Esophagus squamous epithelium (tissue), 5 donors: ENCODE results near the gene MTOR. TPM values are rescaled to one million over a fixed set of nuclear protein-coding genes. Genes with fewer than 3 reads are reported as not detected.
"Not testable (repeated sequence)": the region's sequence is repeated elsewhere in the genome, so short reads cannot be mapped to it uniquely, and the experiment has no call there.

Experiments
- DNase-seq: peaks from one replicate; lab custom pipeline; 2025; lab: John Stamatoyannopoulos, UW
- H3K27ac ChIP-seq, 4 donors: fragments of 200-600 bp; sonication (generic); one replicate each; pipeline ENCODE4 v1.5.1; 2016 to 2019; ENCODE audit warnings: mild to moderate bottlenecking in 1 of 4
- H3K27me3 ChIP-seq, 4 donors: fragments of 200-600 bp; sonication (generic); 1 replicate in 3 of 4; 2 replicates in 1 of 4; pipeline versions ENCODE4 v1.5.1 to v1.6.0; 2017 to 2021; ENCODE audit warnings: antibody characterized with exemption in 1 of 4
- H3K36me3 ChIP-seq, 3 donors: fragments of 200-600 bp; sonication (generic); one replicate each; pipeline ENCODE4 v1.5.1; 2016 to 2019
- H3K4me1 ChIP-seq, 3 donors: fragments of 200-600 bp; sonication (generic); one replicate each; pipeline ENCODE4 v1.5.1; 2017 to 2019
- H3K4me3 ChIP-seq, 4 donors: fragments of 200-600 bp; sonication (generic); 1 replicate in 3 of 4; 2 replicates in 1 of 4; pipeline ENCODE4 v1.5.1; 2016 to 2019; ENCODE audit warnings: mild to moderate bottlenecking in 2 of 4, moderate library complexity in 1 of 4
- H3K9me3 ChIP-seq, 3 donors: fragments of 200-600 bp; sonication (generic); one replicate each; pipeline ENCODE4 v1.5.1; 2016 to 2019
- POLR2A ChIP-seq, 4 donors: fragments of 450-650 bp; IDR thresholded peaks; one replicate each; pipeline ENCODE4 v1.6.1; 2017; ENCODE audit warnings: antibody characterized with exemption in 4 of 4, mild to moderate bottlenecking in 4 of 4, moderate library complexity in 3 of 4
- WGBS, 2 donors: methylation state at CpG; one replicate each; pipeline ENCODE4 v1.1.5; 2018; 5-methylcytosine and 5-hydroxymethylcytosine counted together
- intact Hi-C: fragments of 100-400 bp; cut with DNase I; formaldehyde crosslinking; loops from one replicate; pipeline ENCODE4 v1.15.0; 2022
- total RNA-seq, 4 donors: library from RNA; depleted of rRNA; stranded (reverse); fragments of >200 nt; gene quantifications; one replicate each; pipeline ENCODE4 v1.1.0, GENCODE V29; 2016
- TF ChIP-seq, protein P1 (sequence below), 6 experiments: fragments of 450-650 bp in 4 of 6; fragments of 200-600 bp in 2 of 6; sonication (generic) in 2 of 6; IDR thresholded peaks; one replicate each; pipeline ENCODE4 v1.5.1; 2016 to 2019; ENCODE audit warnings: antibody characterized with exemption in 6 of 6, mild to moderate bottlenecking in 4 of 6, moderate library complexity in 4 of 6
- donor health status: DM: yes; HTN: yes; CAD: no.

The MTOR gene
- 10 to 100 TPM; 25.4 to 34.2 (median 30.1) TPM for total RNA-seq

DNA sequence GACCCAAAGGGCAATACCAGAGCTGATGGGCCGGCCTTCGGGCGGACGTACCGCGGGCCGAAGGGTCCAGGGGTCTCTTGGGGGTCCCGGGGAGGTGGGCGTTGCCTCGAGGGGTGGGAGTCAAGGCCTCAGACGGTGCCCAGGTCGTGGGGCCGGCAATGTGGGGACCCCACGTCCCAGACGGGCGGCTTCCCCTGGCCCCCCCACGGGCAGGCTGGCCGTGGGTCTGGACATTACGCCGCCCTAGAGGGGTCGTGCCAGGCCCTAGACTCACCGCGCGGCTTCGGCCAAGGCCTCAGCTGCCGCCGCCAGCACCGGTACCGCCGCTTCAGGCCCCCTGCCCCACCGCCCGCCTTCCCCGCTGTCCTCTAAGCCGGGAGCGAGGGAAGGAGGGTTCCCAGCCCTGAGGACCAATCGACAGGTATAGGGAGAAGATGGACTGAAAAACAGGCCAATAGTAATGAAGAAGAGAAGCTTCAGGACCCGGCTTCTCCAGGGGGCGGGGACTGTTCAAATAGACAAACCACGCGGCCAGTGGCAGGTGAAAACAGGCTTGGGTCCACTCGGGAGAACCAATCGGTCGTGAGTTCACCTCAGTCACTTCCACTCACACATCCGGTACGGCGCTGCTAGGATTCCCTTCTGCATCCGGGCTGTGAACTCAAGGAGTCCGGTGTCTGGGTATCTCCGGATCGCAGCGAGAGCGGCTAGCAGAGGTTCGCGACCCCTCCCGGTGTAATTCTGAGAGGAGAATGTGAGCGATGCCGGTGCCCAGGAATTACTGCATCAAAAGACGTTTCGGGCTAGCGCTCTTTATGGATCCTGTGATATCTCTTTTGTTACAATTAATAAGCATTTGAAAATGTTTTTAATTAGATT lies at the start of gene MTOR:
MTOR (minus strand) TSS at position 381 of the 879 bp plus-strand sequence. CDS start 3,142 bp downstream, outside the sequence.
- Histone ChIP-seq H3K27me3 (no peaks in the 10 kb centered on the region), H3K9me3 (no peaks in the 10 kb centered on the region), H3K4me1 (peaks cover 12 to 21% (median 14%) of the 10 kb centered on the region in 3 donors), H3K4me3 (peak within 1 kb of the TSS; percentile 78 to 100 (median 94)), H3K36me3 (peaks cover 0 to 27% (median 9%) of the 10 kb centered on the region in 3 donors), H3K27ac (peak within 1 kb of the TSS; percentile 75 to 96 (median 86))
- TF ChIP-seq, protein P1, sequence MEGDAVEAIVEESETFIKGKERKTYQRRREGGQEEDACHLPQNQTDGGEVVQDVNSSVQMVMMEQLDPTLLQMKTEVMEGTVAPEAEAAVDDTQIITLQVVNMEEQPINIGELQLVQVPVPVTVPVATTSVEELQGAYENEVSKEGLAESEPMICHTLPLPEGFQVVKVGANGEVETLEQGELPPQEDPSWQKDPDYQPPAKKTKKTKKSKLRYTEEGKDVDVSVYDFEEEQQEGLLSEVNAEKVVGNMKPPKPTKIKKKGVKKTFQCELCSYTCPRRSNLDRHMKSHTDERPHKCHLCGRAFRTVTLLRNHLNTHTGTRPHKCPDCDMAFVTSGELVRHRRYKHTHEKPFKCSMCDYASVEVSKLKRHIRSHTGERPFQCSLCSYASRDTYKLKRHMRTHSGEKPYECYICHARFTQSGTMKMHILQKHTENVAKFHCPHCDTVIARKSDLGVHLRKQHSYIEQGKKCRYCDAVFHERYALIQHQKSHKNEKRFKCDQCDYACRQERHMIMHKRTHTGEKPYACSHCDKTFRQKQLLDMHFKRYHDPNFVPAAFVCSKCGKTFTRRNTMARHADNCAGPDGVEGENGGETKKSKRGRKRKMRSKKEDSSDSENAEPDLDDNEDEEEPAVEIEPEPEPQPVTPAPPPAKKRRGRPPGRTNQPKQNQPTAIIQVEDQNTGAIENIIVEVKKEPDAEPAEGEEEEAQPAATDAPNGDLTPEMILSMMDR (IDR thresholded peaks at IDR 0.05), result peak in 2 of 6 experiments; percentile 9 to 27
- TF ChIP-seq POLR2A (IDR thresholded peaks at IDR 0.05), result peak in 2 of 4 donors; percentile 41 to 56
- WGBS, 2 donors, result 0% methylated on average over 20 to 22 of the region's 60 CpGs
- peak; percentile 96 for DNase-seq
- intact Hi-C loops, result no loop called here

DNA sequence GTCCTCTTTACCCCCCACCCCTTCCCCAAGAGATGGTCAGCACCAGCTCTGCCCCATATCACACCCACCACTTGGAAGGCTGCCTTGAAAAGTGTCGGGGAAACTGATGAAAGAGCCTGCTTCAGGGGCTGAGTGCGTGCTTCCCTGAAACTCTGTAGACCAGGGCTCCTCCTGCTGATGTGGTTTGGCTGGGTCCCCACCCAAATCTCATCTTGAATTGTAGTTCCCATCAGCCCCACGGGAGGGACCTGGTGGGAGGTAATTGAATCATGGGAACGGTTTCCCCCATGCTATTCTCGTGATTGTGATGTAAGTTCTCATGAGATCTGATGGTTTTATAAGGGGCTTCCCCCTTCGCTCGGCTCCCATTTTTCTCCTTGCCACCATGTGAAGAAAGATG lies 47.0 kb upstream of the MTOR start:
- no peak for DNase-seq
- TF ChIP-seq, protein P1 (IDR thresholded peaks at IDR 0.05), result no peak
- TF ChIP-seq POLR2A (IDR thresholded peaks at IDR 0.05), result no peak
- no peaks in the 10 kb centered on the region for H3K9me3 ChIP-seq
- no peak overlapping the region for H3K4me3 ChIP-seq
- 83% methylated on average over 7 of the region's 7 CpGs for WGBS, 2 donors
- peaks cover 0 to 8% (median 0%) of the 10 kb centered on the region in 4 donors for H3K27me3 ChIP-seq
- peaks cover 0 to 10% (median 0%) of the 10 kb centered on the region in 3 donors for H3K4me1 ChIP-seq
- intact Hi-C loops, result no loop called here
- no peak overlapping the region for H3K27ac ChIP-seq
- no peaks in the 10 kb centered on the region for H3K36me3 ChIP-seq

DNA sequence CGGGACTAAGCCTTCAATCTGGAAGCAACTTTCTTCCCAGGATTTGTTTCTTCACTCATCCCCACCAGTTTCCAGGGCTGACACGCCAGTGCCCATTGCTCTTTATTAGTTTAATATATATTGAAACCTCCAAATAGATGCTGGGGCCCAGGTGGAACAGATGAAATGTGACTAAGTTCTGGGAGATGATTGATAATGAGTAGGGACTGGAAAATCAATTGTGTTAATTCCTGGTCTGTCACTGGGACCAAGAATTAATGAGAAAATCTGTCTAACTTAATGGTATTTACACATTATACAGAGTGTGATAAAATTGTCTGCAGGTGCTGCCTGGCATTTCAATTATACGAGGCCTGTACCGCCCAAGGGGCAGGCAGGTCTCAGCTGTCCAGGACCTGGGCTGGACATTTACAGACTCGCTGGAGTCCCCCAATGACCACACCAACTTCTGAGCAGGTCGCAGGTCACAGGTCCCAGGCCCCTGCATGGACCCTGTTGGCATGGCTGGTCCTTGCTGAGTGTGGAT lies 46.4 kb upstream of the MTOR start:
- no peaks in the 10 kb centered on the region for H3K36me3 ChIP-seq
- no peak for DNase-seq
- no peaks in the 10 kb centered on the region for H3K9me3 ChIP-seq
- H3K4me3 ChIP-seq, result no peak overlapping the region
- H3K27ac ChIP-seq, result no peak overlapping the region
- WGBS, 2 donors, result 73 to 82% methylated on average over 5 to 6 of the region's 6 CpGs
- H3K27me3 ChIP-seq, result peaks cover 0 to 8% (median 0%) of the 10 kb centered on the region in 4 donors
- TF ChIP-seq, protein P1 (IDR thresholded peaks at IDR 0.05), result no peak
- TF ChIP-seq POLR2A (IDR thresholded peaks at IDR 0.05), result no peak
- intact Hi-C loops, result no loop called here
- H3K4me1 ChIP-seq, result peaks cover 0 to 10% (median 0%) of the 10 kb centered on the region in 3 donors

DNA sequence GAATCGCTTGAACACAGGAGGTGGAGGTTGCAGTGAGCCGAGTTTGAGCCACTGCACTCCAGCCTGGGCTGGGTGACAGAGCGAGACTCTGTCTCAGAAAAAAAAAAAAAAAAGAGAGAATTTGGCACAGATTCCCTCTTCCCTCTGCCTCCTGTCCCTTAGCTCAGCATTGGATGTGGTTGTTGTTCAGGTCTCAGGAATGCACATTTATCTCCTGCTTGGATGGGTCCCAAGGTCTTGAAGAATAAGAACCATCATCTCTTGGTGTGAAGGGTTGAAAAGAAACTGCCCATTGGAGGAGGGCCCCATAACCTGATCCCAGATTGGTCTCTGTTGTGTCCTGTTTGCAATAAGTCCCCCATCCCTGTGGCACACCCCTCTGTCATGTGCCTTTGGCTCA lies 45.5 kb upstream of the MTOR start:
- DNase-seq, result no peak
- intact Hi-C loops, result no loop called here
- H3K27me3 ChIP-seq, result peaks cover 0 to 6% (median 0%) of the 10 kb centered on the region in 4 donors

DNA sequence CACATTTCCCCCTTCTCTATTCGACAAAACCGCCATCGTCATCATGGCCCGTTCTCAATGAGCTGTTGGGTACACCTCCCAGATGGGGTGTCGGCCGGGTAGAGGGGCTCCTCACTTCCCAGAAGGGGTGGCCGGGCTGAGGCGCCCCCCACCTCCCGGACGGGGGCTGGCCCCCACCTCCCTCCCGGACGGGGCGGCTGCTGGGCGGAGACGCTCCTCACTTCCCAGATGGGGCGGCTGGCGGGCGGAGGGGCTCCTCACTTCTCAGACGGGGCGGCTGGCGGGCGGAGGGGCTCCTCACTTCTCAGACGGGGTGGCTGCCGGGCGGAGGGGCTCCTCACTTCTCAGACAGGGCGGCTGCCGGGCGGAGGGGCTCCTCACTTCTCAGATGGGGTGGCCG lies 43.2 kb upstream of the MTOR start:
- 80 to 100% methylated on average over 1 of the region's 29 CpGs for WGBS, 2 donors
- H3K27me3 ChIP-seq, DNase-seq, H3K4me1 ChIP-seq, intact Hi-C loops, H3K36me3 ChIP-seq, H3K9me3 ChIP-seq, H3K4me3 ChIP-seq, H3K27ac ChIP-seq: not testable (repeated sequence)

More for the DNA sequence above, 45.5 kb upstream of the MTOR start:
- no peak for TF ChIP-seq POLR2A (IDR thresholded peaks at IDR 0.05)
- TF ChIP-seq, protein P1 (IDR thresholded peaks at IDR 0.05), result no peak
- Histone ChIP-seq H3K4me1 (peaks cover 0 to 9% (median 0%) of the 10 kb centered on the region in 3 donors), H3K36me3 (no peaks in the 10 kb centered on the region), H3K9me3 (no peaks in the 10 kb centered on the region), H3K4me3 (no peak overlapping the region), H3K27ac (no peak overlapping the region)
- 65% methylated on average over 3 of the region's 3 CpGs; no CpG with 5 or more reads in 1 of the 2 donors for WGBS, 2 donors
